HG02610 (cell line): Measurements from ENCODE around the gene MAP1LC3B2.

ENCODE experiments used
- ATAC-seq: cut with Tn5 transposase; IDR thresholded peaks from one replicate; pipeline ENCODE4 v1.9.1; 2021; ENCODE audit warnings: mild to moderate bottlenecking, moderate library complexity; ENCODE audit not compliant: unreplicated experiment

MAP1LC3B2 gene

GRCh38 chr12:116591855-116592637, 32.9 kb downstream of the MAP1LC3B2 start:
- ATAC-seq: no peak

GRCh38 chr12:116592731-116593130, 33.5 kb downstream of the MAP1LC3B2 start:
- ATAC-seq: no peak

- ATAC-seq: no peak
Measured at GRCh38 chr12:116594325-116595038, 35.3 kb downstream of the MAP1LC3B2 start.

- ATAC-seq: no peak
Measured at GRCh38 chr12:116595186-116595585, 36.0 kb downstream of the MAP1LC3B2 start.

- ATAC-seq: no peak
Measured at GRCh38 chr12:116595672-116596071, 36.5 kb downstream of the MAP1LC3B2 start.

GRCh38 chr12:116597886-116598285, 38.7 kb downstream of the MAP1LC3B2 start:
- ATAC-seq: no peak

- no peak for ATAC-seq
Measured at GRCh38 chr12:116598311-116599284, 39.4 kb downstream of the MAP1LC3B2 start.

GRCh38 chr12:116599285-116600136, 40.3 kb downstream of the MAP1LC3B2 start:
- no peak for ATAC-seq

- no peak for ATAC-seq
Measured at GRCh38 chr12:116600959-116601918, 42.1 kb downstream of the MAP1LC3B2 start.

- no peak for ATAC-seq
Measured at GRCh38 chr12:116601933-116602810, 43.0 kb downstream of the MAP1LC3B2 start.

GRCh38 chr12:116603546-116604177, 44.5 kb downstream of the MAP1LC3B2 start:
- no peak for ATAC-seq

- no peak for ATAC-seq
Measured at GRCh38 chr12:116604178-116604895, 45.2 kb downstream of the MAP1LC3B2 start.

GRCh38 chr12:116604951-116605641, 45.9 kb downstream of the MAP1LC3B2 start:
- no peak for ATAC-seq

GRCh38 chr12:116606397-116606796, 47.2 kb downstream of the MAP1LC3B2 start:
- ATAC-seq: no peak

- no peak for ATAC-seq
Measured at GRCh38 chr12:116607039-116607438, 47.9 kb downstream of the MAP1LC3B2 start.
